Endothelial cell of umbilical vein (primary cell): ENCODE measurements around the gene CAPN2. TPM values are rescaled to one million over a fixed set of nuclear protein-coding genes. Genes with fewer than 3 reads are reported as not detected.

ENCODE experiments used
- BruUV-seq: library from RNA; stranded (reverse); fragments of 400-500 nt; replicated peaks from 2 replicates; lab custom pipeline; 2021; lab: Mats Ljungman, UMichigan
- CTCF ChIA-PET: fragments of 300-600, 350-600 bp; sonication (Branson Sonifier 250); formaldehyde crosslinking; loops from one replicate; lab custom pipeline; 2021; ENCODE audit warnings: antibody characterized with exemption, inconsistent platforms; lab: Charles Lee
- POLR2A ChIA-PET: fragments of 300-600, 350-600 bp; sonication (Branson Sonifier 250); formaldehyde crosslinking; loops from one replicate; lab custom pipeline; 2021; ENCODE audit warnings: antibody characterized with exemption, inconsistent platforms; lab: Charles Lee
- DNase-seq: peaks from one replicate; pipeline ENCODE4 v3.0.0-alpha.2; 2011; ENCODE audit warnings: low read depth, low spot score
- FAIRE-seq: peaks from 2 replicates; lab custom pipeline; 2011; peaks lifted over from hg19 to GRCh38; lab: Jason Lieb, UNC
- H2AFZ ChIP-seq: 2 replicates; pipeline ENCODE4 v1.6.0; 2012; ENCODE audit warnings: low read depth, low read length, control low read depth, inconsistent platforms
- H3K27ac ChIP-seq: 2 replicates; pipeline ENCODE4 v1.5.1; 2011; ENCODE audit warnings: low read depth, mild to moderate bottlenecking, control low read depth, low read length, moderate library complexity; ENCODE audit not compliant: insufficient read depth
- H3K27me3 ChIP-seq, 2 experiments: 2 replicates each; pipeline versions ENCODE4 v1.6.0 to v1.6.1; 2011; ENCODE audit warnings: low read length in 2 of 2, mixed read lengths in 1 of 2; ENCODE audit not compliant: control insufficient read depth in 2 of 2, insufficient read depth in 2 of 2
- H3K36me3 ChIP-seq, 2 experiments: 2 replicates in 1 of 2; 3 replicates in 1 of 2; pipeline ENCODE4 v1.5.1; 2011; ENCODE audit warnings: low read length in 2 of 2, mild to moderate bottlenecking in 1 of 2, moderate library complexity in 1 of 2; ENCODE audit not compliant: control insufficient read depth in 2 of 2, insufficient read depth in 2 of 2; ENCODE audit errors: extremely low read depth in 1 of 2
- H3K4me1 ChIP-seq: 3 replicates; pipeline ENCODE4 v1.5.1; 2011; ENCODE audit warnings: mild to moderate bottlenecking, low read length; ENCODE audit not compliant: control insufficient read depth, insufficient read depth; ENCODE audit errors: extremely low read depth
- H3K4me2 ChIP-seq: 2 replicates; pipeline ENCODE4 v1.6.1; 2011; ENCODE audit warnings: low read length, control low read depth, mixed read lengths; ENCODE audit not compliant: insufficient read depth
- H3K4me3 ChIP-seq, 3 experiments: fragments of 200-600 bp in 1 of 3; sonication (generic), shearing (Covaris generic) in 1 of 3; replicated peaks in 1 of 3; 2 replicates each; pipeline ENCODE4 v1.5.1; 2011 to 2016; ENCODE audit warnings: control low read depth in 3 of 3, low read length in 3 of 3, mild to moderate bottlenecking in 2 of 3, inconsistent platforms in 1 of 3, low read depth in 1 of 3, moderate library complexity in 1 of 3; ENCODE audit not compliant: insufficient read depth in 1 of 3
- H3K79me2 ChIP-seq: 2 replicates; pipeline ENCODE4 v1.6.0; 2012; ENCODE audit warnings: low read length, inconsistent platforms; ENCODE audit not compliant: control insufficient read depth, insufficient read depth
- H3K9ac ChIP-seq: replicated peaks from 2 replicates; pipeline ENCODE3; 2011; ENCODE audit warnings: low read length, control low read depth; ENCODE audit not compliant: insufficient read depth; ENCODE audit errors: extremely low read depth
- H3K9me1 ChIP-seq: replicated peaks from 3 replicates; pipeline ENCODE4 v1.6.0; 2011; ENCODE audit warnings: mild to moderate bottlenecking, low read length; ENCODE audit not compliant: control insufficient read depth, insufficient read depth; ENCODE audit errors: extremely low read depth
- H3K9me3 ChIP-seq: replicated peaks from 2 replicates; pipeline ENCODE4 v1.5.1; 2012; ENCODE audit warnings: low read length, inconsistent platforms; ENCODE audit not compliant: control insufficient read depth, insufficient read depth
- H4K20me1 ChIP-seq: replicated peaks from 2 replicates; pipeline ENCODE3; 2011; ENCODE audit warnings: mild to moderate bottlenecking, low read length; ENCODE audit not compliant: control insufficient read depth, insufficient read depth; ENCODE audit errors: extremely low read depth
- CTCF ChIP-seq, 2 donors: IDR thresholded peaks; 1 replicate in 1 of 2; 2 replicates in 1 of 2; pipeline ENCODE4 v1.5.1; 2011; ENCODE audit warnings: low read length in 2 of 2, mild to moderate bottlenecking in 2 of 2, moderate library complexity in 2 of 2, control low read depth in 1 of 2, inconsistent platforms in 1 of 2, low read depth in 1 of 2; ENCODE audit not compliant: insufficient read depth in 1 of 2; ENCODE audit errors: extremely low read depth in 1 of 2
- FOS ChIP-seq: IDR thresholded peaks from 2 replicates; pipeline ENCODE4 v1.6.1; 2011; ENCODE audit warnings: mild to moderate bottlenecking, low read length, moderate library complexity, borderline replicate concordance; ENCODE audit not compliant: insufficient read depth
- GATA2 ChIP-seq: IDR thresholded peaks from 2 replicates; pipeline ENCODE4 v1.7.0; 2011; ENCODE audit warnings: low read depth, mild to moderate bottlenecking, moderate library complexity, mixed read lengths, low read length; ENCODE audit not compliant: insufficient read length, insufficient read depth
- JUN ChIP-seq: IDR thresholded peaks from 2 replicates; pipeline ENCODE4 v1.6.1; 2011; ENCODE audit warnings: borderline replicate concordance, low read depth; ENCODE audit not compliant: insufficient read length, insufficient read depth
- MYC ChIP-seq: IDR thresholded peaks from one replicate; pipeline ENCODE4 v1.6.1; 2011; ENCODE audit warnings: mild to moderate bottlenecking, low read depth, low read length
- POLR2A ChIP-seq: IDR thresholded peaks from 2 replicates; pipeline ENCODE4 v1.6.1; 2012; ENCODE audit warnings: low read depth, mild to moderate bottlenecking, control low read depth, low read length
- POLR2AphosphoS5 ChIP-seq: IDR thresholded peaks from 2 replicates; pipeline ENCODE4 v1.6.1; 2012; ENCODE audit warnings: low read depth, mild to moderate bottlenecking, control low read depth, low read length, moderate library complexity; ENCODE audit not compliant: insufficient read depth
- dilution Hi-C: fragments of 300-500 bp; cut with MboI; formaldehyde crosslinking; loops from one replicate; pipeline ENCODE4 v1.15.0; 2019; ENCODE audit warnings: low sequenced_read_pairs; ENCODE audit not compliant: extremely low pct_ligation_motif_present
- intact Hi-C: fragments of 100-400 bp; cut with micrococcal nuclease; formaldehyde crosslinking; loops from one replicate; pipeline ENCODE4 v1.10.0; 2022
- polyA plus RNA-seq, 4 experiments: library from polyadenylated mRNA; depleted of rRNA in 3 of 4; stranded (reverse) in 3 of 4; unstranded in 1 of 4; fragments of >200 nt; gene quantifications; 2 replicates each; pipeline versions ENCODE4 v1.2.1 to v1.2.3, GENCODE V29; 2011 to 2012; ENCODE audit warnings: missing spikeins in 1 of 4
- total RNA-seq: library from RNA; stranded (reverse); gene quantifications from 2 replicates; pipeline ENCODE4 v1.2.3, GENCODE V29; 2021

The CAPN2 gene
- total and polyA plus RNA-seq, 2 donors (not counting 3 experiments of a cell fraction or from before 2014, with no cell fraction given) = 110 to 420 TPM

- ChIA-PET CTCF (interaction anchor here (0.7 to 3.0 kb wide), 9 partner anchors 9 to 112 kb away, joined by 3 to 14 read pairs (median 3); no protein-coding TSS in a partner anchor), POLR2A (interaction anchor here (1.4 to 1.5 kb wide), 2 partner anchors 68 to 70 kb away, joined by 3 read pairs; partner anchors contain the start of gene TP53BP2)
- Histone ChIP-seq H3K9me3 (no peaks in the 10 kb centered on the region), H3K79me2 (peaks cover 2% of the 10 kb centered on the region), H2AFZ (no peak overlapping the region), H3K4me3 (no peak overlapping the region), H3K27me3 (no peaks in the 10 kb centered on the region), H3K4me2 (peak overlapping the region; percentile 73), H4K20me1 (no peaks in the 10 kb centered on the region), H3K36me3 (peaks cover 10 to 28% of the 10 kb centered on the region in 2 experiments), H3K9me1 (no peaks in the 10 kb centered on the region), H3K4me1 (peaks cover 57% of the 10 kb centered on the region), H3K27ac (peak overlapping the region; percentile 86), H3K9ac (peak overlapping the region; percentile 43)
- FAIRE-seq = no peak
- BruUV-seq = TSS peak; percentile 56
- intact Hi-C loops = loop anchor here (1.0 to 2.0 kb wide), 4 partner anchors 15 to 71 kb away; no protein-coding TSS in a partner anchor
- DNase-seq = no peak
- dilution Hi-C loops = no loop called here
- TF ChIP-seq JUN (no peak), POLR2AphosphoS5 (no peak)
Observed at GRCh38 chr1:223775711-223776074, 63.4 kb downstream of the CAPN2 start.

- Histone ChIP-seq H3K36me3 (peaks cover 10 to 24% of the 10 kb centered on the region in 2 experiments), H3K9ac (peak overlapping the region; percentile 50), H3K4me3 (no peak overlapping the region), H3K9me3 (no peaks in the 10 kb centered on the region), H2AFZ (no peak overlapping the region), H3K79me2 (peaks cover 2% of the 10 kb centered on the region), H3K4me2 (peak overlapping the region; percentile 73), H3K27me3 (no peaks in the 10 kb centered on the region), H3K27ac (peak overlapping the region; percentile 86), H3K9me1 (no peaks in the 10 kb centered on the region), H4K20me1 (no peaks in the 10 kb centered on the region), H3K4me1 (peaks cover 52% of the 10 kb centered on the region)
- TF ChIP-seq POLR2A = peak; percentile 45
- no peak for TF ChIP-seq MYC
- peak; percentile 87 for TF ChIP-seq POLR2AphosphoS5
- peak; percentile 99 for TF ChIP-seq JUN
- TF ChIP-seq CTCF (IDR thresholded peaks at IDR 0.05; ENCODE audit: extremely low read depth in 1 of 2, insufficient read depth in 1 of 2, low read depth in 1 of 2, low read length in 2 of 2) = no peak
- TF ChIP-seq GATA2 = peak; percentile 97
- peak; percentile 92 for TF ChIP-seq FOS
- DNase-seq = peak; percentile 95
- POLR2A ChIA-PET = interaction anchor here (1.4 to 1.5 kb wide), 2 partner anchors 68 to 70 kb away, joined by 3 read pairs; partner anchors contain the start of gene TP53BP2
- intact Hi-C loops (loop anchor here (1.0 to 2.0 kb wide), 3 partner anchors 61 to 71 kb away; no protein-coding TSS in a partner anchor), dilution Hi-C loops (no loop called here)
- no TSS peak for BruUV-seq
- CTCF ChIA-PET = interaction anchor here (0.8 to 3.0 kb wide), 8 partner anchors 11 to 111 kb away, joined by 3 to 14 read pairs (median 4); no protein-coding TSS in a partner anchor
- FAIRE-seq = peak; percentile 91
Observed at GRCh38 chr1:223776075-223776814, 63.9 kb downstream of the CAPN2 start.
